Peyer's patch (tissue), 4 donors: Measurements from ENCODE around the gene AIFM1.
"Not testable (repeated sequence)": the region's sequence is repeated elsewhere in the genome, so short reads cannot be mapped to it uniquely, and the experiment has no call there.

Source experiments
- POLR2A ChIP-seq, 2 donors: fragments of 450-650 bp; IDR thresholded peaks; one replicate each; pipeline ENCODE4 v1.5.1; 2017; ENCODE audit warnings: antibody characterized with exemption in 2 of 2, mild to moderate bottlenecking in 2 of 2, moderate library complexity in 2 of 2
- TF ChIP-seq, protein P1 (sequence below), 6 experiments: fragments of 450-650 bp in 4 of 6; fragments of 200-600 bp in 2 of 6; sonication (generic) in 1 of 6; IDR thresholded peaks; one replicate each; pipeline ENCODE4 v1.5.1; 2017 to 2019; ENCODE audit warnings: antibody characterized with exemption in 6 of 6, mild to moderate bottlenecking in 3 of 6, moderate library complexity in 1 of 6

- TF ChIP-seq, protein P1, sequence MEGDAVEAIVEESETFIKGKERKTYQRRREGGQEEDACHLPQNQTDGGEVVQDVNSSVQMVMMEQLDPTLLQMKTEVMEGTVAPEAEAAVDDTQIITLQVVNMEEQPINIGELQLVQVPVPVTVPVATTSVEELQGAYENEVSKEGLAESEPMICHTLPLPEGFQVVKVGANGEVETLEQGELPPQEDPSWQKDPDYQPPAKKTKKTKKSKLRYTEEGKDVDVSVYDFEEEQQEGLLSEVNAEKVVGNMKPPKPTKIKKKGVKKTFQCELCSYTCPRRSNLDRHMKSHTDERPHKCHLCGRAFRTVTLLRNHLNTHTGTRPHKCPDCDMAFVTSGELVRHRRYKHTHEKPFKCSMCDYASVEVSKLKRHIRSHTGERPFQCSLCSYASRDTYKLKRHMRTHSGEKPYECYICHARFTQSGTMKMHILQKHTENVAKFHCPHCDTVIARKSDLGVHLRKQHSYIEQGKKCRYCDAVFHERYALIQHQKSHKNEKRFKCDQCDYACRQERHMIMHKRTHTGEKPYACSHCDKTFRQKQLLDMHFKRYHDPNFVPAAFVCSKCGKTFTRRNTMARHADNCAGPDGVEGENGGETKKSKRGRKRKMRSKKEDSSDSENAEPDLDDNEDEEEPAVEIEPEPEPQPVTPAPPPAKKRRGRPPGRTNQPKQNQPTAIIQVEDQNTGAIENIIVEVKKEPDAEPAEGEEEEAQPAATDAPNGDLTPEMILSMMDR (IDR thresholded peaks at IDR 0.05) = not testable (repeated sequence)
- not testable (repeated sequence) for TF ChIP-seq POLR2A (IDR thresholded peaks at IDR 0.05)
Measured at GRCh38 chrX:130115119-130115885, 50.3 kb downstream of the AIFM1 start.
